WTC11 (cell line): ENCODE results near the gene MAGEA12.

Experiments used
- AFF4 ChIP-seq: sonication (generic); formaldehyde crosslinking; IDR thresholded peaks from 2 replicates; pipeline ENCODE4 v1.8.1; 2023; ENCODE audit warnings: mild to moderate bottlenecking, missing genetic modification reagents, borderline replicate concordance
- CREB1 ChIP-seq: sonication (generic); formaldehyde crosslinking; IDR thresholded peaks from 2 replicates; pipeline ENCODE4 v1.8.0; 2023; ENCODE audit warnings: mild to moderate bottlenecking, missing genetic modification reagents
- FOXP4 ChIP-seq: sonication (generic); formaldehyde crosslinking; IDR thresholded peaks from 2 replicates; pipeline ENCODE4 v1.8.0; 2022; ENCODE audit warnings: mild to moderate bottlenecking, missing genetic modification reagents
- NR2C2 ChIP-seq: sonication (generic); formaldehyde crosslinking; IDR thresholded peaks from 2 replicates; pipeline ENCODE4 v1.8.0; 2022; ENCODE audit warnings: mild to moderate bottlenecking, missing genetic modification reagents
- TEAD4 ChIP-seq: sonication (generic); formaldehyde crosslinking; IDR thresholded peaks from 2 replicates; pipeline ENCODE4 v1.8.0; 2022; ENCODE audit warnings: mild to moderate bottlenecking, missing genetic modification reagents
- USF2 ChIP-seq: sonication (generic); formaldehyde crosslinking; IDR thresholded peaks from 2 replicates; pipeline ENCODE4 v1.8.1; 2023; ENCODE audit warnings: mild to moderate bottlenecking, missing genetic modification reagents, moderate library complexity
- ZNF232 ChIP-seq: sonication (generic); formaldehyde crosslinking; IDR thresholded peaks from 2 replicates; pipeline ENCODE4 v1.8.0; 2022; ENCODE audit warnings: mild to moderate bottlenecking, missing genetic modification reagents
- ZNF416 ChIP-seq: fragments of 250-450 bp; sonication (Bioruptor Pico); IDR thresholded peaks from 2 replicates; pipeline ENCODE4 v1.9.0; 2021; ENCODE audit warnings: mild to moderate bottlenecking, inconsistent platforms
- TF ChIP-seq, protein P1 (sequence below): sonication (generic); formaldehyde crosslinking; IDR thresholded peaks from 2 replicates; pipeline ENCODE4 v1.8.1; 2023; ENCODE audit warnings: mild to moderate bottlenecking, missing genetic modification reagents, moderate library complexity
- TF ChIP-seq, protein P2 (sequence below): sonication (generic); formaldehyde crosslinking; IDR thresholded peaks from 2 replicates; pipeline ENCODE4 v1.8.0; 2022; ENCODE audit warnings: mild to moderate bottlenecking, missing genetic modification reagents
- TF ChIP-seq, protein P3 (sequence below): fragments of 200-600 bp; IDR thresholded peaks from 2 replicates; pipeline ENCODE4 v1.8.0; 2022; ENCODE audit warnings: antibody characterized with exemption
- TF ChIP-seq, protein P4 (sequence below): sonication (generic); formaldehyde crosslinking; IDR thresholded peaks from 2 replicates; pipeline ENCODE4 v1.8.1; 2022; ENCODE audit warnings: low read depth, missing genetic modification reagents, borderline replicate concordance

DNA sequence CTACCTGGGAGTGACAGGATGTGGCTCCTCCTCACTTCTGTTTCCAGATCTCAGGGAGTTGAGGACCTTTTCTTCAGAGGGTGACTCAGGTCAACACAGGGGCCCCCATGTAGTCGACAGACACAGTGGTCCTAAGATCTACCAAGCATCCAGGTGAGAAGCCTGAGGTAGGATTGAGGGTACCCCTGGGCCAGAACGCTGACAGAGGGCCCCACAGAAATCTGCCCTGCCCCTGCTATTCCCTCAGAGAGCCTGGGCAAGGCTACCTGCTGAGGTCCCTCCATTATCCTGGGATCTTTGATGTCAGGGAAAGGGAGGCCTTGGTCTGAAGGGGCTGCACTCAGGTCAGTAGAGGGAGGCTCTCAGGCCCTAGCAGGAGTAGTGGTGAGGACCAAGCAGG, 1.5 kb downstream of the MAGEA12 start:
- TF ChIP-seq, protein P1, sequence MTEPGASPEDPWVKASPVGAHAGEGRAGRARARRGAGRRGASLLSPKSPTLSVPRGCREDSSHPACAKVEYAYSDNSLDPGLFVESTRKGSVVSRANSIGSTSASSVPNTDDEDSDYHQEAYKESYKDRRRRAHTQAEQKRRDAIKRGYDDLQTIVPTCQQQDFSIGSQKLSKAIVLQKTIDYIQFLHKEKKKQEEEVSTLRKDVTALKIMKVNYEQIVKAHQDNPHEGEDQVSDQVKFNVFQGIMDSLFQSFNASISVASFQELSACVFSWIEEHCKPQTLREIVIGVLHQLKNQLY (CRISPR knock-in tag), result no peak
- TF ChIP-seq, protein P2, sequence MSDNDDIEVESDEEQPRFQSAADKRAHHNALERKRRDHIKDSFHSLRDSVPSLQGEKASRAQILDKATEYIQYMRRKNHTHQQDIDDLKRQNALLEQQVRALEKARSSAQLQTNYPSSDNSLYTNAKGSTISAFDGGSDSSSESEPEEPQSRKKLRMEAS (CRISPR knock-in tag), result no peak
- TF ChIP-seq ZNF232 (CRISPR knock-in tag) (no peak), USF2 (CRISPR knock-in tag) (no peak), FOXP4 (CRISPR knock-in tag) (no peak), ZNF416 (CRISPR knock-in tag) (no peak), AFF4 (CRISPR knock-in tag) (no peak), CREB1 (CRISPR knock-in tag) (no peak), TEAD4 (CRISPR knock-in tag) (no peak), NR2C2 (no peak)
- TF ChIP-seq, protein P3, sequence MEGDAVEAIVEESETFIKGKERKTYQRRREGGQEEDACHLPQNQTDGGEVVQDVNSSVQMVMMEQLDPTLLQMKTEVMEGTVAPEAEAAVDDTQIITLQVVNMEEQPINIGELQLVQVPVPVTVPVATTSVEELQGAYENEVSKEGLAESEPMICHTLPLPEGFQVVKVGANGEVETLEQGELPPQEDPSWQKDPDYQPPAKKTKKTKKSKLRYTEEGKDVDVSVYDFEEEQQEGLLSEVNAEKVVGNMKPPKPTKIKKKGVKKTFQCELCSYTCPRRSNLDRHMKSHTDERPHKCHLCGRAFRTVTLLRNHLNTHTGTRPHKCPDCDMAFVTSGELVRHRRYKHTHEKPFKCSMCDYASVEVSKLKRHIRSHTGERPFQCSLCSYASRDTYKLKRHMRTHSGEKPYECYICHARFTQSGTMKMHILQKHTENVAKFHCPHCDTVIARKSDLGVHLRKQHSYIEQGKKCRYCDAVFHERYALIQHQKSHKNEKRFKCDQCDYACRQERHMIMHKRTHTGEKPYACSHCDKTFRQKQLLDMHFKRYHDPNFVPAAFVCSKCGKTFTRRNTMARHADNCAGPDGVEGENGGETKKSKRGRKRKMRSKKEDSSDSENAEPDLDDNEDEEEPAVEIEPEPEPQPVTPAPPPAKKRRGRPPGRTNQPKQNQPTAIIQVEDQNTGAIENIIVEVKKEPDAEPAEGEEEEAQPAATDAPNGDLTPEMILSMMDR, result no peak
- TF ChIP-seq, protein P4, sequence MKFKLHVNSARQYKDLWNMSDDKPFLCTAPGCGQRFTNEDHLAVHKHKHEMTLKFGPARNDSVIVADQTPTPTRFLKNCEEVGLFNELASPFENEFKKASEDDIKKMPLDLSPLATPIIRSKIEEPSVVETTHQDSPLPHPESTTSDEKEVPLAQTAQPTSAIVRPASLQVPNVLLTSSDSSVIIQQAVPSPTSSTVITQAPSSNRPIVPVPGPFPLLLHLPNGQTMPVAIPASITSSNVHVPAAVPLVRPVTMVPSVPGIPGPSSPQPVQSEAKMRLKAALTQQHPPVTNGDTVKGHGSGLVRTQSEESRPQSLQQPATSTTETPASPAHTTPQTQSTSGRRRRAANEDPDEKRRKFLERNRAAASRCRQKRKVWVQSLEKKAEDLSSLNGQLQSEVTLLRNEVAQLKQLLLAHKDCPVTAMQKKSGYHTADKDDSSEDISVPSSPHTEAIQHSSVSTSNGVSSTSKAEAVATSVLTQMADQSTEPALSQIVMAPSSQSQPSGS (CRISPR knock-in tag), result no peak
